Central memory CD8-positive, alpha-beta T cell (primary cell): ENCODE measurements around the gene CNTFR.

Experiments used
- ATAC-seq: fragments of 150-1000 bp; cut with Tn5 transposase; replicated peaks from 2 replicates; pipeline ENCODE4 v1.10.0; 2022; ENCODE audit warnings: mild to moderate bottlenecking, moderate FRiP score, moderate number of reproducible peaks; ENCODE audit not compliant: poor library complexity, severe bottlenecking; ENCODE audit errors: extremely low read depth
- DNase-seq, 2 donors: peaks; one replicate each; pipeline ENCODE4 v3.0.0; 2021; ENCODE audit warnings: low spot score in 2 of 2
- H3K27ac Mint-ChIP-seq: one replicate; pipeline ENCODE4 v1.8.0; 2022; ENCODE audit warnings: low read depth, mild to moderate bottlenecking, moderate library complexity, mixed read lengths
- H3K27me3 Mint-ChIP-seq: one replicate; pipeline ENCODE4 v1.8.0; 2022; ENCODE audit warnings: mixed read lengths
- H3K36me3 Mint-ChIP-seq: one replicate; pipeline ENCODE4 v1.8.0; 2022; ENCODE audit warnings: mild to moderate bottlenecking, moderate library complexity, mixed read lengths; ENCODE audit not compliant: insufficient read depth
- H3K4me1 Mint-ChIP-seq: one replicate; pipeline ENCODE4 v1.8.0; 2022; ENCODE audit warnings: mixed read lengths
- H3K4me3 Mint-ChIP-seq: one replicate; pipeline ENCODE4 v1.8.0; 2022; ENCODE audit warnings: mild to moderate bottlenecking, moderate library complexity, mixed read lengths
- H3K9me3 Mint-ChIP-seq: one replicate; pipeline ENCODE4 v1.8.0; 2022; ENCODE audit warnings: mixed read lengths

Gene CNTFR

GRCh38 chr9:34570809-34571480 lies 18.6 kb downstream of the CNTFR start:
- H3K27me3 Mint-ChIP-seq, result peaks cover 84% of the 10 kb centered on the region
- no peak for ATAC-seq
- no peak overlapping the region for H3K27ac Mint-ChIP-seq
- no peak overlapping the region for H3K4me3 Mint-ChIP-seq
- H3K36me3 Mint-ChIP-seq, result no peaks in the 10 kb centered on the region
- no peak for DNase-seq
- H3K4me1 Mint-ChIP-seq, result no peaks in the 10 kb centered on the region
- H3K9me3 Mint-ChIP-seq, result no peaks in the 10 kb centered on the region

GRCh38 chr9:34570376-34570775 lies 19.1 kb downstream of the CNTFR start:
- DNase-seq, result no peak
- ATAC-seq, result no peak
- Mint-ChIP-seq H3K4me1 (no peaks in the 10 kb centered on the region), H3K27me3 (peaks cover 84% of the 10 kb centered on the region), H3K36me3 (no peaks in the 10 kb centered on the region), H3K9me3 (no peaks in the 10 kb centered on the region), H3K27ac (no peak overlapping the region), H3K4me3 (no peak overlapping the region)

GRCh38 chr9:34568774-34569173 lies 20.8 kb downstream of the CNTFR start:
- H3K4me1 Mint-ChIP-seq, result no peaks in the 10 kb centered on the region
- peaks cover 84% of the 10 kb centered on the region for H3K27me3 Mint-ChIP-seq
- DNase-seq (no peak), ATAC-seq (no peak)
- H3K36me3 Mint-ChIP-seq, result no peaks in the 10 kb centered on the region
- H3K4me3 Mint-ChIP-seq, result no peak overlapping the region
- H3K27ac Mint-ChIP-seq, result no peak overlapping the region
- H3K9me3 Mint-ChIP-seq, result no peaks in the 10 kb centered on the region

- no peaks in the 10 kb centered on the region for H3K9me3 Mint-ChIP-seq
- DNase-seq (no peak), ATAC-seq (no peak)
- no peak overlapping the region for H3K4me3 Mint-ChIP-seq
- H3K27me3 Mint-ChIP-seq, result peaks cover 84% of the 10 kb centered on the region
- H3K27ac Mint-ChIP-seq, result no peak overlapping the region
- no peaks in the 10 kb centered on the region for H3K36me3 Mint-ChIP-seq
- H3K4me1 Mint-ChIP-seq, result no peaks in the 10 kb centered on the region
Measured at GRCh38 chr9:34568133-34568532, 21.4 kb downstream of the CNTFR start.

- Mint-ChIP-seq H3K36me3 (no peaks in the 10 kb centered on the region), H3K27ac (no peak overlapping the region), H3K4me3 (no peak overlapping the region), H3K9me3 (no peaks in the 10 kb centered on the region), H3K27me3 (peaks cover 89% of the 10 kb centered on the region), H3K4me1 (no peaks in the 10 kb centered on the region)
- no peak for ATAC-seq
- DNase-seq, result no peak
Measured at GRCh38 chr9:34566972-34567371, 22.6 kb downstream of the CNTFR start.

- DNase-seq, result no peak
- no peaks in the 10 kb centered on the region for H3K4me1 Mint-ChIP-seq
- H3K27ac Mint-ChIP-seq, result no peak overlapping the region
- no peak for ATAC-seq
- H3K9me3 Mint-ChIP-seq, result no peaks in the 10 kb centered on the region
- H3K27me3 Mint-ChIP-seq, result peaks cover 83% of the 10 kb centered on the region
- no peak overlapping the region for H3K4me3 Mint-ChIP-seq
- no peaks in the 10 kb centered on the region for H3K36me3 Mint-ChIP-seq
Measured at GRCh38 chr9:34566322-34566721, 23.2 kb downstream of the CNTFR start.

- H3K27me3 Mint-ChIP-seq, result peaks cover 78% of the 10 kb centered on the region
- H3K4me1 Mint-ChIP-seq, result no peaks in the 10 kb centered on the region
- no peaks in the 10 kb centered on the region for H3K36me3 Mint-ChIP-seq
- DNase-seq (no peak), ATAC-seq (no peak)
- H3K27ac Mint-ChIP-seq, result no peak overlapping the region
- H3K4me3 Mint-ChIP-seq, result no peak overlapping the region
- H3K9me3 Mint-ChIP-seq, result no peaks in the 10 kb centered on the region
Measured at GRCh38 chr9:34565856-34566255, 23.7 kb downstream of the CNTFR start.

- Mint-ChIP-seq H3K4me3 (no peak overlapping the region), H3K9me3 (no peaks in the 10 kb centered on the region), H3K4me1 (no peaks in the 10 kb centered on the region), H3K27ac (no peak overlapping the region), H3K36me3 (no peaks in the 10 kb centered on the region), H3K27me3 (peaks cover 76% of the 10 kb centered on the region)
- ATAC-seq (no peak), DNase-seq (no peak)
Measured at GRCh38 chr9:34564617-34565016, 24.9 kb downstream of the CNTFR start.

GRCh38 chr9:34563262-34563661 lies 26.3 kb downstream of the CNTFR start:
- no peaks in the 10 kb centered on the region for H3K4me1 Mint-ChIP-seq
- no peak for ATAC-seq
- no peaks in the 10 kb centered on the region for H3K36me3 Mint-ChIP-seq
- peaks cover 81% of the 10 kb centered on the region for H3K27me3 Mint-ChIP-seq
- H3K4me3 Mint-ChIP-seq, result no peak overlapping the region
- DNase-seq, result no peak
- no peak overlapping the region for H3K27ac Mint-ChIP-seq
- H3K9me3 Mint-ChIP-seq, result no peaks in the 10 kb centered on the region

- DNase-seq, result no peak
- no peaks in the 10 kb centered on the region for H3K4me1 Mint-ChIP-seq
- no peak for ATAC-seq
- no peak overlapping the region for H3K27ac Mint-ChIP-seq
- peaks cover 81% of the 10 kb centered on the region for H3K27me3 Mint-ChIP-seq
- no peak overlapping the region for H3K4me3 Mint-ChIP-seq
- H3K9me3 Mint-ChIP-seq, result no peaks in the 10 kb centered on the region
- no peaks in the 10 kb centered on the region for H3K36me3 Mint-ChIP-seq
Measured at GRCh38 chr9:34562135-34562745, 27.3 kb downstream of the CNTFR start.

- DNase-seq (no peak), ATAC-seq (no peak)
- Mint-ChIP-seq H3K9me3 (no peaks in the 10 kb centered on the region), H3K4me3 (no peak overlapping the region), H3K27me3 (peaks cover 73% of the 10 kb centered on the region), H3K36me3 (no peaks in the 10 kb centered on the region), H3K4me1 (no peaks in the 10 kb centered on the region), H3K27ac (no peak overlapping the region)
Measured at GRCh38 chr9:34560599-34561214, 28.8 kb downstream of the CNTFR start.

- no peak for ATAC-seq
Measured at GRCh38 chr9:34559624-34560455, 29.7 kb downstream of the CNTFR start.

More at GRCh38 chr9:34559624-34560455, 29.7 kb downstream of the CNTFR start:
- H3K27ac Mint-ChIP-seq, result no peak overlapping the region
- H3K36me3 Mint-ChIP-seq, result no peaks in the 10 kb centered on the region
- H3K27me3 Mint-ChIP-seq, result peaks cover 69% of the 10 kb centered on the region
- H3K4me3 Mint-ChIP-seq, result no peak overlapping the region
- DNase-seq, result no peak
- H3K9me3 Mint-ChIP-seq, result no peaks in the 10 kb centered on the region
- no peaks in the 10 kb centered on the region for H3K4me1 Mint-ChIP-seq
